GM18519 (cell line): Measurements from ENCODE around the gene NME5.
"Not testable (repeated sequence)": the region's sequence is repeated elsewhere in the genome, so short reads cannot be mapped to it uniquely, and the experiment has no call there.

Experiments
- ATAC-seq: cut with Tn5 transposase; IDR thresholded peaks from one replicate; pipeline ENCODE4 v1.9.1; 2021; ENCODE audit warnings: mild to moderate bottlenecking, moderate library complexity; ENCODE audit not compliant: unreplicated experiment, low FRiP score

Gene NME5, protein sequence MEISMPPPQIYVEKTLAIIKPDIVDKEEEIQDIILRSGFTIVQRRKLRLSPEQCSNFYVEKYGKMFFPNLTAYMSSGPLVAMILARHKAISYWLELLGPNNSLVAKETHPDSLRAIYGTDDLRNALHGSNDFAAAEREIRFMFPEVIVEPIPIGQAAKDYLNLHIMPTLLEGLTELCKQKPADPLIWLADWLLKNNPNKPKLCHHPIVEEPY

GRCh38 chr5:138138949-138139780 lies at the start of gene NME5:
TSS of gene NME5 (minus strand) at chr5:138139428. CDS start at chr5:138138780, 648 bp downstream.
- no peak for ATAC-seq

DNA sequence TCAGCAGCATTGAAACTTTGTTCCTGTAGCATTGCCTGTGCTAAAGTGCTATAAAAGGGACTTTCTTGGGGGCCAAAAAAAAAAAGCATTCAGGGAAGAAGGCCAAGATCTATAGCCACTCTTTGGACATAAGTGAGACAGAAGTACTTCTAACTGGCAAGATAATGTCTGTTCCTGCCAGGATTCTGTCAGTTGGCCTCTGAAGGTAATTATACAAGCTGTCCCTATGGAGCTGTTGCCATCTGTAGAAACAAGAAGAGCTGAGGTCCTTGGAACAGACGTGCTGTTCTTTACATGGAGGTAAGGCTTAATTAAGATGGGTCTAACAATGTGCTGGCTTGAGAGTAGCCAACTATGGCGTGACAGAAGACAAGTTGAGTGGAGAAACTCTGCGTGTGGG lies 49.4 kb upstream of the NME5 start:
- ATAC-seq = no peak

DNA sequence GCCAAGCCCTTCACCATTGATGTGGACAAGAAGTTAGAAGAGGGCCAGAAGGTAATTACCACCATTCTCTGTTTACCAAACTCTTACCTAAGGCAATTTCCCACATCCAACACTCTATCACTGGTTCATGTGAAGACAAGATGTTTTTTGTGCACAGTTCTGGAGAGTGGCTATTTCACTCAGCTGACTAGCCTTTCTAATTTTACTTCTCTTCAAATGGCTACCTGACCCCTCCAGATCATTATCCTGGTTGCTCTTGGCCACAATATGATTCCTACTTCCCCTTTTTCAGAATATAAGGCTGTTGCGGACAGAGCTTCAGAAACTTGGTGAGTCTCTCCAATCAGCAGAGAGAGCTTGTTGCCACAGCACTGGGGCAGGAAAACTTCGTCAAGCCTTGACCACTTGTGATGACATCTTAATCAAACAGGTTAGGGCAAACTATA lies 46.8 kb upstream of the NME5 start:
- ATAC-seq = no peak

DNA sequence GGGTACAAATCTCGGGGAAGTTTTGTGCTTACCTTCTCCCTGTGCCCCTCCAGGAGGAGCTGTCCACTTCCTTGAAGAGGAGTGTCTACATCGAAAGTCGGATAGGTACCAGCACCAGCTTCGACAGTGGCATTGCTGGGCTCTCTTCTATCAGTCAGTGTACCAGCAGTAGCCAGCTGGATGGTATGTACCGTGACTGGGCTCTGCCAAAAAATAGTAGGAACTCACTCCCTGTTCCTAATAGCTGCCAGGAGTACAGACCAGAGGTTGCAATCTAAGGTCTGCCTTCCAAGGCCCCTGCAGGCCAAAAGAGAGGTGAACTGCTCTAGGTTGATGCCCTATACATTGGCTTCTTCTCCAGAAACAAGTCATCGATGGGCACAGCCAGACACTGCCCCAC lies 43.6 kb upstream of the NME5 start:
- no peak for ATAC-seq

GRCh38 chr5:138180841-138181240 lies 41.6 kb upstream of the NME5 start:
- ATAC-seq = no peak

GRCh38 chr5:138180183-138180782 lies 41.1 kb upstream of the NME5 start:
- ATAC-seq = no peak

DNA sequence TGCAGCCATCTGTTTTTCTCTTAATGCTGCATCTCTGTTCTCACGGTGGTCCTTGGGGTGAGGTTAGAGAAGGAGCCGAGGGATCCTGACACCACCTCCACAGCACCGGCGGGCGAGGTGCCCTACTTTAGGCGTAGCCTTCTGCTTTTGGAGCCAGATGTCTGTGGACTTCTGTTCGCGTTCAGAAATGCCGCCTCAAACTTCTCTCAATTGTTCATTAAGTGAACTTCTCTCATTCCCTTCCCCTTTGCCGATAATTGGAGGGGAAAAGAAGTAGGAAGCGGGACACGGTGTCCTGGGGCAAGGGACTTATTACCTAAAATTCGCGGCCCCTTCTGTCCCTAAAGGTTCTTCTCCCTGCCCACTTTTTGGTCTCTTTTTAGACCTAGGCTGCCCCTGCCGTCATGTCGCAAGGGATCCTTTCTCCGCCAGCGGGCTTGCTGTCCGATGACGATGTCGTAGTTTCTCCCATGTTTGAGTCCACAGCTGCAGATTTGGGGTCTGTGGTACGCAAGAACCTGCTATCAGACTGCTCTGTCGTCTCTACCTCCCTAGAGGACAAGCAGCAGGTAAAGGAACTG lies 40.1 kb upstream of the NME5 start:
- ATAC-seq = no peak

- peak; percentile 70 for ATAC-seq
Observed at GRCh38 chr5:138178516-138179276, 39.5 kb upstream of the NME5 start, which contains the start of the genes BRD8 and KIF20A. TSS of gene BRD8 (minus strand) at chr5:138178630. CDS start at chr5:138178614, 16 bp downstream. TSS of gene KIF20A (plus strand) at chr5:138179112. CDS start at chr5:138179681, 569 bp downstream.

GRCh38 chr5:138177941-138178515 lies 38.8 kb upstream of the NME5 start:
- ATAC-seq = no peak

DNA sequence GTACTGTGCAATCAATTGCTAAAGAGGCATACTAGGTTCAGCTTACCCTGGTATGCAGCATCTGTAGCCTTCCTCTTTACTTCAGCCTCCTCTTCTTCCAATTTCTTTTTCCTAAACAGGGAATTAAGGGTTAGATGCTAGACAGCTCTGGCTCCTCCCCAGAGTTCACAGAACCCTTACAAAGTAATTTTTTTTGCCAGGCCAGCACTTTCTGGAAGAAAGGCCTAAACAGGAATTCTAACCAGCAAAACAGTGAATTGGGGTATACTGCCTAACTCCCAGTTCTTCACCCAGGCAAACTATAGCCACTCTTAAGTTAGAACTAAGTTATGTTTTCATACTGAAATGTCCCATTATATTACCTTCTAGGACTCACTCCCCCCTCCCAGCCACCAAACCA lies 31.1 kb upstream of the NME5 start:
- ATAC-seq = no peak

- ATAC-seq = no peak
Observed at GRCh38 chr5:138169124-138169523, 29.9 kb upstream of the NME5 start.

- no peak for ATAC-seq
Observed at GRCh38 chr5:138163721-138164120, 24.5 kb upstream of the NME5 start.

DNA sequence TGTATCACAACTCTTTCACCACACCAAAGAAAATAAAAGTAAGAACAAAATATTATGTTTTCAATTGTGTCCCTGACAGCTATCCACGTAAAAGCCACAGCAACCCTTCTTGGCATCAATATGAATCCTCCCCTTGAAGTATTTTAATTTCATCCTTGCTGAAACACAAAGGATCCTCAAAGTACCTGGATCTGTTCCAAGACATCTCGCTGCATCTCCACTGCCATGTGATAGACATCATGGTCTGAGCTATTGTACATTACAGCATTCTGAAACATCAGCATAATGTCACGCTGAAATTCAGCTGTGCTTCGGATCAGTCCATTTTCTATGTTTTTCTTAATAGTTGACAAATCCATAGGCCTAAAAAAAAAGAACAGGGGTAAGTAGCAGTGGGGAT lies 21.5 kb upstream of the NME5 start:
- no peak for ATAC-seq

GRCh38 chr5:138159666-138160065 lies 20.4 kb upstream of the NME5 start:
- ATAC-seq = no peak

DNA sequence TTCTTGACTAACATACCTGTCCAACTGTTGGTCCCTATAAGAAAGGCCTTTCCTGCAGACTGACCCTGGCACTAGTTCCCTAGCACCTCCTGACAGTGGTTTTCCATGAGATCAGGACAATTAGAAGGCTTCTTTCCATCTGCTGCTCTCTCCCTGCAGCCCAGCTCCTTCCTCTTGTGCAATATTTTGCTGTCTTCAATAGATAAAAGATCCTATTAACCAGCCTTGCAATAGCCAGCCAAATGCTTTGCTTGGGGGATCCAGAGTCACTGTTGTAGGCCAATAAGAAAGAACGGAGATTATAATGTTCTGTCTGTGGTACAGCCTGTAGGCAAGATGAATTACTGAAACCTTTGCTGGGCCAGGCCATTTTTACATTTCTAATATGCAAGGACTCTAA lies 18.4 kb upstream of the NME5 start:
- no peak for ATAC-seq

- not testable (repeated sequence) for ATAC-seq
Observed at GRCh38 chr5:138155977-138156376, 16.7 kb upstream of the NME5 start.

- ATAC-seq = no peak
Observed at GRCh38 chr5:138149530-138149929, 10.3 kb upstream of the NME5 start.

DNA sequence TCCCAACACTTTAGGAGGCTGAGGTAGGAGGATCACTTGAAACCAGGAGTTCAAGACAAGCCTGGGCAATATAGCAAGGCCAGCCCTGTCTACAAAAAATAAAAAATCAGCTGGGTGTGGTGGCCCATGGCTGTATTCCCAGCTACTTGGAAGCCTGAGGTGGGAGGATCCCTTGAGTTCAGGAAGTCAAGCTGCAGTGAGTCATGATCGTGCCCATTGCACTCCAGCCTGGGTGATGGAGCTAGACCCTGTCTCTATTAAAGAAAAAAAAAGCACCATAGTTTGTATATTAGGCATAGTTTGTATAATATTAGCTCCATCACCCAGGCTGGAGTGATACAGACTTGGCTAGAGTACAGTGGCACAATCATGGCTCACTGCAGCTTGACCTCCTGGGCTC lies 9.6 kb upstream of the NME5 start:
- no peak for ATAC-seq

DNA sequence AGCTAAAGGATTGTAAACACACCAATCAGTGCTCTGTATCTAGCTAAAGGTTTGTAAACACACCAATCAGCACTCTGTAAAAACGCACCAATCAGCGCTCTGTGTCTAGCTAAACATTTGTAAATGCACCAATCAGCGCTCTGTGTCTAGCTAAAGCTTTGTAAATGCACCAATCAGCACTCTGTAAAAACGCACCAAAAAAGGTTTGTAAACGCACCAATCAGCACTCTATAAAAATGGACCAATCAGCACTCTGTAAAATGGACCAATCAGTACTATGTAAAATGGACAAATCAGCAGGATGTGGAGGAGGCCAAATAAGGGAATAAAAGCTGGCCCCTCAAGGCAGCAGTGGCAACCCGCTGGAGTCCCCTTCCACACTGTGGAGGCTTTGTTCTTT lies 4.3 kb upstream of the NME5 start:
- ATAC-seq = not testable (repeated sequence)

DNA sequence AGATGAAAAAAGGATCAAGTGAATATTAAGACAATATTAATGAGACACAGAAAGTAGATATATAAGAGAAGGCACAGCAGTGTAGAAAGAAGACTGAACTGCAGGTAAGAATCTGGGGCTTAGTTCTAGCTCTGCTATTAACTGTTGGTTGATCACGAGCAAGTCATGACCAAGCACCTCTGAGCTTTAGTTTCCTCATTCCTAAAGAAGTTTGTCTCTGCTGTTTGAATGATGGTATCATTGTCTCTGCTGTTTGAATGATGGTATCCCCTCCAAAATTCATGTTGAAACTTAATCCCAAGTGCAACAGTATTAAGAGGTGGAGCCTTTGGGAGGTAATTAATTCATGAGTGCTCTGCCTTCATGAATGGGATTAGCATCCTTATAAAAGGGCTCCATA lies 2.5 kb upstream of the NME5 start:
- no peak for ATAC-seq
